Dermis lymphatic vessel endothelial cell (primary cell): ENCODE measurements around the gene AARS1. TPM values are rescaled to one million over a fixed set of nuclear protein-coding genes. Genes with fewer than 3 reads are reported as not detected.

Experiments used
- total RNA-seq: library from RNA; depleted of rRNA; stranded (reverse); fragments of >200 nt; gene quantifications from 2 replicates; pipeline ENCODE4 v1.2.1, GENCODE V29; 2014

Gene AARS1
- total RNA-seq, result 85.2 and 89.6 TPM in 2 replicates

GRCh38 chr16:70289229-70290094 lies at the start of gene AARS1:
TSS of gene AARS1 (minus strand) at chr16:70289506. CDS start at chr16:70282763, 6,743 bp downstream.

GRCh38 chr16:70298988-70299938 lies 10.0 kb upstream of the AARS1 start, which contains the start of gene DDX19B:
TSS of gene DDX19B (plus strand) at chr16:70299186. CDS start at chr16:70299298, 112 bp downstream.

GRCh38 chr16:70251629-70252354 lies 37.5 kb downstream of the AARS1 start, which contains the start of gene EXOSC6:
TSS of gene EXOSC6 (minus strand) at chr16:70251940. CDS start at chr16:70251900, 40 bp downstream.

Other genes starting within 250 kb of the AARS1 start
- 27.6 and 50.5 TPM in 2 replicates for gene PDPR, start 175.2 kb downstream of the AARS1 start, total RNA-seq
- gene CLEC18C, start 115.7 kb downstream of the AARS1 start, total RNA-seq, result under 0.01 TPM in 1 of 2 replicates, not detected in the other
- 41.0 and 42.9 TPM in 2 replicates for gene EXOSC6, start 37.6 kb downstream of the AARS1 start, total RNA-seq
- gene DDX19B, start 9.7 kb upstream of the AARS1 start, total RNA-seq, result 19.5 and 25.9 TPM in 2 replicates
- 29.2 and 31.6 TPM in 2 replicates for gene DDX19A, start 57.4 kb upstream of the AARS1 start, total RNA-seq
- gene ST3GAL2, start 149.6 kb upstream of the AARS1 start, total RNA-seq, result 37.2 and 42.8 TPM in 2 replicates
- gene FCSK, start 165.1 kb upstream of the AARS1 start, total RNA-seq, result 8.0 and 8.7 TPM in 2 replicates
- 56.2 and 61.7 TPM in 2 replicates for gene COG4, start 234.0 kb upstream of the AARS1 start, total RNA-seq
- gene SF3B3, start 234.3 kb upstream of the AARS1 start, total RNA-seq, result 48.7 and 68.2 TPM in 2 replicates